ENCODE data around the gene JOSD1.

GRCh38 chr22:38698407-38699094 is 2.2 kb downstream of the JOSD1 start:
- TF ChIP-seq SP1 (IDR thresholded peaks at IDR 0.05): no peak
- TF ChIP-seq SUZ12 (IDR thresholded peaks at IDR 0.05): no peak
- TF ChIP-seq HDGF (IDR thresholded peaks at IDR 0.05; ENCODE audit: borderline replicate concordance): no peak

All from HEK293T (cell line).